SK-N-MC (cell line): ENCODE results near the gene IPO11.

ENCODE experiments used
- DNase-seq: peaks from one replicate; pipeline ENCODE4 v3.0.0-alpha.2; 2011; ENCODE audit warnings: low read depth, low spot score
- H3K27ac ChIP-seq: fragments of 200-600 bp; sonication (generic); 2 replicates; pipeline ENCODE4 v1.5.1; 2016; ENCODE audit warnings: mixed run types
- H3K36me3 ChIP-seq: fragments of 200-600 bp; sonication (generic); 2 replicates; pipeline ENCODE4 v1.6.1; 2017; ENCODE audit warnings: antibody characterized with exemption, low read length, mixed read lengths; ENCODE audit not compliant: insufficient read depth
- H3K4me3 ChIP-seq: fragments of 200-600 bp; sonication (generic); 2 replicates; pipeline ENCODE4 v1.5.1; 2016
- H3K9ac ChIP-seq: fragments of 200-600 bp; sonication (generic); 2 replicates; pipeline ENCODE4 v1.8.0; 2017; ENCODE audit warnings: mixed run types, mixed read lengths; ENCODE audit not compliant: insufficient read length
- H3K9me3 ChIP-seq: fragments of 200-600 bp; sonication (generic); 2 replicates; pipeline ENCODE4 v1.6.1; 2017; ENCODE audit warnings: low read depth, mild to moderate bottlenecking, antibody characterized with exemption, low read length, moderate library complexity, mixed read lengths
- EZH2 ChIP-seq: fragments of 200-600 bp; sonication (generic); IDR thresholded peaks from one replicate; pipeline ENCODE4 v1.6.1; 2017; ENCODE audit warnings: antibody characterized with exemption
- FOXP2 ChIP-seq: optimal IDR thresholded peaks from 2 replicates; pipeline ENCODE3; 2011; ENCODE audit warnings: mild to moderate bottlenecking, moderate library complexity; ENCODE audit not compliant: insufficient read depth; ENCODE audit errors: extremely low read length, control extremely low read depth
- POLR2AphosphoS5 ChIP-seq: IDR thresholded peaks from 2 replicates; pipeline ENCODE4 v1.6.1; 2012; ENCODE audit warnings: mild to moderate bottlenecking, low read depth, low read length, borderline replicate concordance

The IPO11 gene

DNA sequence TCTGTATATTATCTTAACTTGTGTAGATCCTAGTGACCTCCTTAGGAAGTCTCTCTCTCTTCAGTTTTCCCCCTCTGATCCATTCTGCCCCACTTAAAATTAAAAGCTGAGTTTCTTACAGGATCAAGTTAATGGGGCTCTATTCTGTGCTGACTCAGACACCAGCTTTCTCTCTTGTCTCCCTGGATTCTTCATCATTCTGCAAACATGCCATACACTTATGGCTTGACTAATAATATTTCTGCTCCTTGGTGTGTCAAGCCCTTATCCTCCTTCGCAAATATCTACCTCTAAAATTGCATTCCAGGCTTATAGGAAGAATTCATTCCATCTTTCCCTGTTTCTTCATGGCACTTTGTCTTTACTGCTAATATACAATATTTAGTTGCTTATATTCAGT is 184.1 kb downstream of the IPO11 start:
- DNase-seq: no peak
- Histone ChIP-seq H3K9me3 (no peaks in the 10 kb centered on the region), H3K27ac (no peak overlapping the region), H3K4me3 (no peak overlapping the region), H3K9ac (no peak overlapping the region), H3K36me3 (peaks cover 5% of the 10 kb centered on the region)
- TF ChIP-seq FOXP2 (no peak), EZH2 (no peak), POLR2AphosphoS5 (no peak)

DNA sequence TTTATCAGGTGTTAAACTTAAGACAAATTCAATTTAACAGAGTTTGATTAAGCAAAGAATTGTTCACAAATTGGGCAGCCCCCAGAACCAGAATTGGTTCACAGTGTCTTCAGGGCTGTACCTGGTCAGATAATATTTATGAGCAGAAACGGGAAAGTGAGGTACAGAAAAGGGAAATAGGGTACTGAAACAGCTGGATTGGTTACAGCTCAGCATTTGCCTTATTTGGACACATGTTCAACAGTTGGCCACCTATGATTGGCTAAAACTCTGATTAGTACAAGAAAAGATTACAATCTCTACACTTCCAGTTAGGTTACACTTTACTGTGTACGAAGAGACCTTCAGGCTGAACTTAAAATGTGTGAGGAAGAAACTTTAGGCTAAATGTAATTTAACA is 184.8 kb downstream of the IPO11 start:
- Histone ChIP-seq H3K36me3 (peaks cover under 1% of the 10 kb centered on the region; the same call in 1 of the 2 replicates), H3K9me3 (no peaks in the 10 kb centered on the region)
- no peak for TF ChIP-seq FOXP2
- no peak for TF ChIP-seq POLR2AphosphoS5
- no peak for TF ChIP-seq EZH2

GRCh38 chr5:62600560-62601252 is 188.1 kb downstream of the IPO11 start:
- TF ChIP-seq EZH2 (no peak), POLR2AphosphoS5 (no peak), FOXP2 (no peak)
- DNase-seq: no peak
- Histone ChIP-seq H3K4me3 (no peak overlapping the region), H3K36me3 (no peaks in the 10 kb centered on the region; the same call in 1 of the 2 replicates), H3K9me3 (no peaks in the 10 kb centered on the region), H3K27ac (no peak overlapping the region), H3K9ac (no peak overlapping the region)

More for the DNA sequence above, 184.8 kb downstream of the IPO11 start:
- DNase-seq: no peak
- no peak overlapping the region for H3K27ac ChIP-seq
- no peak overlapping the region for H3K9ac ChIP-seq
- no peak overlapping the region for H3K4me3 ChIP-seq

DNA sequence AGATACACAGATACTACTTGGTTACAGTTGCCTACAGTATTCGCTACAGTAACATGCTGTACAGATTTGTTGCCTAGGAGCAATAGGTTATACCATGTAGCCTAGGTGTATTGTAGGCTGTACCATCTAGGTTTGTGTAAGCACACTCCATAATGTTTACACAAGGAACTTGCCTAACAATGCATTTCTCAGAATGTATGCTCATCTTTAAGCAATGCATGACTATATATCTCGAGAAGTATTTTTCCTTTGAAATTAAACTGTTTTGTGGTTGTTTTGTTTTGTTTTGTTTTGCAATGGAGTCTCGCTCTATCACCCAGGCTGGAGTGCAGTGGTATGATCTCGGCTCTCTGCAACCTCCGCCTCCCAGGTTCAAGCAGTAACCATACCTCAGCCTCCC is 191.4 kb downstream of the IPO11 start:
- Histone ChIP-seq H3K36me3 (no peaks in the 10 kb centered on the region; the same call in 1 of the 2 replicates), H3K9me3 (no peaks in the 10 kb centered on the region), H3K4me3 (no peak overlapping the region), H3K27ac (no peak overlapping the region), H3K9ac (no peak overlapping the region)
- TF ChIP-seq EZH2 (no peak), POLR2AphosphoS5 (no peak), FOXP2 (no peak)
- DNase-seq: no peak

DNA sequence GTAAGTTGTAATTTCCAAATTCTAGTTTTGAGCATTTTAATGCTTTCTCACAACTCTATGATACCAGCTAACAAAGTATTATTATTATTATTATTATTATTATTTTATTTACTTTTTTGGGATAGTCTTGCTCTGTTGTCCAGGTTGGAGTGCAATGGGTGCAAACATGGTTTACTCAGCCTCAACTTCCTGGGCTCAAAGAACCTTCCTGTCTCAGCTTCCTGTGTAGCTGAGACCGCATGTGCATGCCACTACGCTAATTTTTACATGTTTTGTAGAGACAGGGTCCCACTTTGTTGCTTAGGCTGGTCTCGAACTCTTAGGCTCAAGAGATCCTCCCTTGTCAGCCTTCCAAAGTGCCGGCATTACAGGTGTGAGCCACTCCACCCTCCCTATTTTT is 193.1 kb downstream of the IPO11 start:
- Histone ChIP-seq H3K27ac (no peak overlapping the region), H3K9me3 (no peaks in the 10 kb centered on the region), H3K36me3 (no peaks in the 10 kb centered on the region; the same call in 1 of the 2 replicates), H3K4me3 (no peak overlapping the region), H3K9ac (no peak overlapping the region)
- TF ChIP-seq EZH2 (no peak), FOXP2 (no peak), POLR2AphosphoS5 (no peak)
- DNase-seq: no peak

DNA sequence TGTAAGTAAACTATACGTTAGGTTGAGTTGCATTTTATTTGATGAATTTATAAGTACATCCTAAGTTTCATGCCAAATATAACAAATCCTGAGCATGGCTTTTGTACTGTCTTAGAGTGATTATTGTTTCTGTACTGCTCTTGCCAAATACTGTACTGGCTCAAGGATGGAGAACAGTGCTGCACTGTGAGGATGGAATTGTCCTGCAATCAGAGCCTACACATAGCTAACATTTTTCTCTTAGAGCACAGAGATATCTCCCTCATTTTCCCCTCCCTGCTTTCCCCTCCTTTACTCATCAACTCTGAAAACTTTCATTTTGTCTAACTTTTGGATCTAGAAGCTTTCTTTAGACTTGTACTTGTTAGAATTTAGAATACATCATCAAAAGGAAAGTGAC is 194.3 kb downstream of the IPO11 start:
- no peak overlapping the region for H3K4me3 ChIP-seq
- DNase-seq: no peak
- no peak overlapping the region for H3K9ac ChIP-seq
- TF ChIP-seq FOXP2 (no peak), POLR2AphosphoS5 (no peak), EZH2 (no peak)
- H3K9me3 ChIP-seq: no peaks in the 10 kb centered on the region
- H3K36me3 ChIP-seq: no peaks in the 10 kb centered on the region; the same call in 1 of the 2 replicates
- no peak overlapping the region for H3K27ac ChIP-seq

- Histone ChIP-seq H3K36me3 (no peaks in the 10 kb centered on the region; the same call in 1 of the 2 replicates), H3K9ac (no peak overlapping the region)
- no peak for TF ChIP-seq FOXP2
- TF ChIP-seq EZH2: no peak
- no peak for TF ChIP-seq POLR2AphosphoS5
Observed at GRCh38 chr5:62607615-62608014, 195.1 kb downstream of the IPO11 start.

GRCh38 chr5:62608529-62609511 is 196.3 kb downstream of the IPO11 start:
- DNase-seq: no peak
- no peak overlapping the region for H3K27ac ChIP-seq
- H3K9me3 ChIP-seq: no peaks in the 10 kb centered on the region
- H3K4me3 ChIP-seq: no peak overlapping the region
- TF ChIP-seq POLR2AphosphoS5 (no peak), EZH2 (no peak), FOXP2 (no peak)
- no peak overlapping the region for H3K9ac ChIP-seq
- H3K36me3 ChIP-seq: no peaks in the 10 kb centered on the region; the same call in 1 of the 2 replicates

More at GRCh38 chr5:62607615-62608014, 195.1 kb downstream of the IPO11 start:
- Histone ChIP-seq H3K27ac (no peak overlapping the region), H3K9me3 (no peaks in the 10 kb centered on the region), H3K4me3 (no peak overlapping the region)
- DNase-seq: no peak
